ENCODE results near the gene GPR157. TPM values are rescaled to one million over a fixed set of nuclear protein-coding genes. Genes with fewer than 3 reads are reported as not detected.

The GPR157 gene
- total RNA-seq, 1 donor from 2014 or later: 7.7 TPM

DNA sequence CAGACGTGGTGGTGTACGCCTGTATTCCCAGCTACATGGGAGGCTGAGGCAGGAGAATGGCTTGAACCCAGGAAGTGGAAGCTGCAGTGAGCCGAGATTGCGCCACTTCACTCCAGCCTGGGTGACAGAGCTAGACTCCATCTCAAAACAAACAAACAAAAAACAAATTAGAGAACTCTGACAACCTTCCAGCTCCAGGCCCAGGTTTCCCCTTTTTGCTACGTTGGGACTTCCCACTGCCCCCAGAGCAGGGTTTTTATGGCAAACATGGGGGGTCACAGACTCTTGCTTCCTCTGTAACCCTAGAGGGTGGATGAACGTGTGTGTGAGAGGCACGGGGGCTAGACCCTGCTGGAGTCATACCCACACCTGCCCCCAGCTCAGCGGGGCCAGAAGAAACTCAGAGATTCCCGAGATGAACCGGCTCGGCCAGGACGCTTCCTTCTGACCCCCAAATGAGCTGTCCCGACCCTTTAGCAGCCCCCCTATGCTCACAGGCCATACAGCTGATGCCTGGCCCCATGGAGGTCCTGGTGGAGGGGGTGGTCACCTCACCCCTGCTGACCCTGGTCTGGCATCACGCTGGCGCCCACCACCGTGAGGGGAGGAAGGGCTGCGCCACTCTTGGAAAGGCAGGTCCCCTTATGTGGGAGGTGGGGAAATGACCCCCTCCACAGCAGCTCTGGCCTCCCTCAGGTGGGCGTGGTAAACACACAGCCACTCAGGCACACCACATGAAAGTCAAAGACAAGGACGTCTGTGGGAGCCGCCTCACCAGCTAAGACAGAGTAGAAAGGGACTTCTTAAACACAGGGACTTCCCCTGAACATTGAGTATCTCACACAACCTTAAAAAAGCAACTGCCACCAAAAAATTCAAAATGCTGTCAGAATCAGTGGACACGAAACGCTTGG is 7.1 kb downstream of the GPR157 start:
- intact Hi-C loops (cut with micrococcal nuclease): no loop called here
- Mint-ChIP-seq H3K27me3 (ENCODE audit: low read depth) (peaks cover 4% of the 10 kb centered on the region), H3K4me1 (ENCODE audit: low read depth) (peaks cover 25% of the 10 kb centered on the region), H3K9me3 (no peaks in the 10 kb centered on the region), H3K4me3 (ENCODE audit: low read depth) (no peak overlapping the region), H3K27ac (peak overlapping the region; percentile 51), H3K36me3 (ENCODE audit: low read depth) (no peaks in the 10 kb centered on the region)
- DNase-seq (ENCODE audit: low spot score): peak; percentile 42

DNA sequence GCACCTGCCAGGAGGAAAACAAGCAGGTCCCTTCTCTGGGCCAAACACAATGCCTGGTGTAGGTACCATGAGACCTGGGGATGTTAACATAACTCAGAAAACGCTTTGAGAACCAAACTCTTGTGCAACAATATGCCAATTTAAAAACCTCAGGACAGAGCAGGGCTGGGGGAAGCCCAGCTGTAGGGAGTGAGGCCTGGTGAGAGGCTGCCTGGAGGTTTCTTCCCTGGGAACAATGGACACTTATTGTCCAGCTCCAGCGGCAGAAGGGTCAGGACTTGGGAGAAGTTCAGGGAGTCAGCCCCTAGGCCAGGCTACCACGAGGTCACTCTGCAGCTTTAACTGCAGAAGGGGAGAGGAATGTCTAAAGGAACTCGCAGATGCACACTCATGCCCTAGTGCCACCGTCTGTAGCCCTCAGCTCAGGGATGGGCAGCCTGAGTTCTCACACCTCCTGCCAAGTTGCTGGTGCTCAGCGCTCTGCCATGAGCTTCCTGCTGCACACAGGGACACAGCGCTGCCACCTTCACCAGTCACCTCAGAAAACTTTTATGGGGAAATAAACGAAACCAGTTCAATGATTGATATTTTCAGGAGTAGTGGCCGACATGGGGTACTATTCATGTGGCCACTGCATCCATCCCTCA is 8.5 kb downstream of the GPR157 start:
- peaks cover 4% of the 10 kb centered on the region for H3K27me3 Mint-ChIP-seq (ENCODE audit: low read depth)
- intact Hi-C loops (cut with micrococcal nuclease): no loop called here
- H3K27ac Mint-ChIP-seq: no peak overlapping the region
- no peaks in the 10 kb centered on the region for H3K36me3 Mint-ChIP-seq (ENCODE audit: low read depth)
- peaks cover 21% of the 10 kb centered on the region for H3K4me1 Mint-ChIP-seq (ENCODE audit: low read depth)
- DNase-seq (ENCODE audit: low spot score): no peak
- no peak overlapping the region for H3K4me3 Mint-ChIP-seq (ENCODE audit: low read depth)
- no peaks in the 10 kb centered on the region for H3K9me3 Mint-ChIP-seq

DNA sequence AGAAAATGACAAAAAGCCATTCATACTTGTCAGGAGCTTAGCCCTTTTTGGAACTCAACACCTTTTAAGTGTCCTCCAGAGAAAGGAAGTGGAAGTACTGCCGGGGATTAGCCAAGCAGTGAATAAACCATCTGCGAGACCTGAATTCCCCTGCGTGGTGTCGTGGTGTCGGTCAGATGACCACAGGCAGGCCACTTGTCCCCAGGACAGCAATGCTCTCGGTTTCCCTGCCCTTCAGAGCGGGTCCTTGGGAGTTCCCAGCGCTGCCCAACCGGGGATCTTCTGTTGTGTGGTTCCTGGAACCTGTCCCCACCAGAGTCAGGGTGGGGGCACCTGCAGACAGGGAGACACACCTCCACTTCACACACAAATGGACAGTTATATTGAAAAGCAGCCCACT is 9.2 kb downstream of the GPR157 start:
- H3K4me1 Mint-ChIP-seq (ENCODE audit: low read depth): peaks cover 17% of the 10 kb centered on the region
- intact Hi-C loops (cut with micrococcal nuclease): no loop called here

DNA sequence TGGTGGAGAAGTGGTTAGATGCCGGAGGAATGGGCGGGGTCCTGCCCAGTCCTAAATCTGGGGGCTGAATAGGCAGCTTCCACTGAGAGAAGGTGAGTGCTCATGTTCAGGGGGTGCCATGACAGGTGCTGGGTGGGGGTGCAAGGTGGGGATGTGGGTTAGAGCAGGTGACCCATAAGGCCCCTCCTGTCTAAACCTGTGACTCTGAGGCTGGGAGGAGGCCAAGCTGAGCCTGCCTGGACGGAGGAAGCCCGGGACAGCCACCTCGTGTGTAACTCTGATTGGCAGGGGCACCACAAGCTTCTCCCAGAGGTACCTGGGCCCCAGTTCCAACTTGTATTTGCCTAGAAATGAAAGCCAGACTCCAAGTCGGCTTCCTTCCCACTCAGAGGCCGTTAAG is 10.7 kb downstream of the GPR157 start:
- peaks cover 14% of the 10 kb centered on the region for H3K4me1 Mint-ChIP-seq (ENCODE audit: low read depth)
- H3K9me3 Mint-ChIP-seq: no peaks in the 10 kb centered on the region
- no peaks in the 10 kb centered on the region for H3K36me3 Mint-ChIP-seq (ENCODE audit: low read depth)
- H3K27me3 Mint-ChIP-seq (ENCODE audit: low read depth): no peaks in the 10 kb centered on the region
- no peak for DNase-seq (ENCODE audit: low spot score)
- H3K4me3 Mint-ChIP-seq (ENCODE audit: low read depth): no peak overlapping the region
- no peak overlapping the region for H3K27ac Mint-ChIP-seq
- intact Hi-C loops (cut with micrococcal nuclease): no loop called here

More for the DNA sequence above, 9.2 kb downstream of the GPR157 start:
- Mint-ChIP-seq H3K4me3 (ENCODE audit: low read depth) (no peak overlapping the region), H3K27ac (no peak overlapping the region), H3K27me3 (ENCODE audit: low read depth) (peaks cover 2% of the 10 kb centered on the region), H3K36me3 (ENCODE audit: low read depth) (no peaks in the 10 kb centered on the region), H3K9me3 (no peaks in the 10 kb centered on the region)
- DNase-seq (ENCODE audit: low spot score): no peak

DNA sequence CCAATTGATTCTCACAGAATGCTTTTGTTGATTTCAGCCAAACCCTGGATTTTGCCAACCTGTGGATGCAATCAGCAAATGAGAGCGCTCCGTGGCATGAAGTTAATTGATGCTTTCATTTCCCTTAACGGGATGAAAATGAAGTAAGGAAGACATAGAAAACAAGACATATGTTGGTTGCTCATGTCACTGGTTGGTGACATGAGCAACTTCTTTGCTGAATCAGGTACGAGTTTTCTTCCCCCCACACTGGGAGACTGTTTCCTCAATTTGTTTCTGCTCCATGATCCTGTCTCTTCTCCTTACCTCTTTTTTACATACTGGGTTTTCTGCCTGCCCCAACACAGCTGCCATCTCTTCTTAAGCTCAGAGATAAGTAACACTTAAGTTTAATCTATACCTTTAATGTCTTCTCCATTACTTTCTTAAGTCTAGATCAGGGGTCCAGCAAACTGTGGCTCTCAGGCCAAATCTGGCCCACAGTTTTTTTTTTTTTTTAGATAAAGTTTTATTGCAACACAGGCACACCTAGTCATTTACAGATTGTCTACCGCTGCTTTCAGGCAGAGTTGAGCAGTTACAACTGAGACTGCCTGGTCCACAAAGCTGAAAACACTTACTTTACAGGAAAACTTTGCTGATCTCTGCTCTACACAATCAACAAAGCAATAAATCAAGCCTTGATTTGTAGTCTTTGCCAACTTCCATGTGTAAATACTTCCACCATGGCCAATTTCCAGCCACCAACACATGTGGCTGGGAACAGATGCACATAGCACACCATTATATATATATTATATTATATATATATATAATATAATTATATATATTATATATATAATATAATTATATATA is 13.3 kb downstream of the GPR157 start:
- Mint-ChIP-seq H3K27ac (no peak overlapping the region), H3K27me3 (ENCODE audit: low read depth) (no peaks in the 10 kb centered on the region), H3K4me3 (ENCODE audit: low read depth) (no peak overlapping the region), H3K9me3 (no peaks in the 10 kb centered on the region), H3K4me1 (ENCODE audit: low read depth) (peaks cover 14% of the 10 kb centered on the region), H3K36me3 (ENCODE audit: low read depth) (no peaks in the 10 kb centered on the region)
- intact Hi-C loops (cut with micrococcal nuclease): no loop called here
- no peak for DNase-seq (ENCODE audit: low spot score)

DNA sequence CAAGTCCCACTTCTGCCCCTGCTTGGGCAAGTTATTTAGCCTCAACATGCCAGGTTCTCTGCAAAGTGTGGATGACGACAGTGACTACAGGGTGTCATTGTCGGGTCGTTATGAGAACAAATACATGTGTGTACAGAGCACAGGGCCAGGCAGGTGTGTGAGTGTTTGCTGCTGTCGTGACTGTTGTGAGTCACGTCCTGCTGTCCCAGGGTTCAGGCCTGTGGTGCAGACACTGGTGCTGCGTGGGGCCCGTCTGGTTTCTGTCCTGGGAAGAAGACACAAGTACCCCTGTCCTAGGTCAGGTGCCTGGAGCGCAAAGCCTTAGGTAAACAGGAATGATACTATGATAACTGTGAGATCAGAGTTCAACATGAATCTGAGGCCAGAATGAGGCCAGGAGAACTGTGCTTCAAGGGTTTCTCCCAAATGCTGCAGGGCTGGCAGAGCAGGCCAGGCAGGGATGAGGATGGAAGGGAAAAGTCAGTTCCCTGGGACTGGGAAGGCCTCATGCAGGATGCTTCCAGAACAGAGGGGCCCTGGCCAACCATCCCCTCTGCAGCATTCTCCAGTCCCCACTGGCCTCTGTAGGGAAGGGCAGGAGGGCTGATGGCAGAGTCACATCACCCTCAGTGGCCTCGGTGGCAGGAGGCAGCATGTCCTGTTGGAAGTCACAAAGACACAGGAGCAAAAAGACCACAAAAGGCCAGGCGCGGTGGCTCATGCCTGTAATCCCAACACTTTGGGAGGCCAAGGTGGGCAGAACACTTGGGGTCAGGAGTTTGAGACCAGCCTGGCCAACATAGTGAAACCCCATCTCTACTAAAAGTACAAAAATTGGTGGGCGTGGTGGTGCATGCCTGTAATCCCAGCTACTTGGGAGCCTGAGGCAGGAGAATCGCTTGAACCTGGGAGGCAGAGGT is 15.7 kb downstream of the GPR157 start:
- H3K36me3 Mint-ChIP-seq (ENCODE audit: low read depth): no peaks in the 10 kb centered on the region

DNA sequence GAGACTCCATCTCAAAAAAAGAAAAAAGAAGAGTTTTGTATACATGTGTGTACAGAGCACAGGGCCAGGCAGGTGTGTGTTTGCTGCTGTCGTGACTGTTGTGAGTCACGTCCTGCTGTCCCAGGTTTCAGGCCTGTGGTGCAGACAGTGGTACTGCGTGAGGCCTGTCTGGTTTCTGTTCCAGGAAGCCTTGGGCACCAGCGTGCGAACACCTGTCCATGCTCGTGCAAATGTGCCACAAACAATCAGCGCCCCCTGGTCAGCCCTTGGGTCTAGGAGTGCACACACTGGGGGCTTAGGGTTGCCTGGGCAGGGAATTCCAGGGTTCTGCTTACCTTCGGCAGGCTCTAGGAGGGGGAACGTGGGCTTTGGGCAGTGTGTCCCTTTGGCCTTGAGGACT is 16.9 kb downstream of the GPR157 start:
- Mint-ChIP-seq H3K27me3 (ENCODE audit: low read depth) (no peaks in the 10 kb centered on the region), H3K27ac (no peak overlapping the region), H3K4me1 (ENCODE audit: low read depth) (peaks cover 14% of the 10 kb centered on the region), H3K9me3 (no peaks in the 10 kb centered on the region), H3K4me3 (ENCODE audit: low read depth) (no peak overlapping the region), H3K36me3 (ENCODE audit: low read depth) (no peaks in the 10 kb centered on the region)
- DNase-seq (ENCODE audit: low spot score): no peak
- intact Hi-C loops (cut with micrococcal nuclease): loop anchor here (5.0 kb wide), 2 partner anchors 140 to 380 kb away; no protein-coding TSS in a partner anchor

More for the DNA sequence above, 15.7 kb downstream of the GPR157 start:
- no peak overlapping the region for H3K4me3 Mint-ChIP-seq (ENCODE audit: low read depth)
- intact Hi-C loops (cut with micrococcal nuclease): loop anchor here (5.0 kb wide), 2 partner anchors 139 to 379 kb away; no protein-coding TSS in a partner anchor
- no peak for DNase-seq (ENCODE audit: low spot score)
- H3K27me3 Mint-ChIP-seq (ENCODE audit: low read depth): no peaks in the 10 kb centered on the region
- H3K9me3 Mint-ChIP-seq: no peaks in the 10 kb centered on the region
- H3K4me1 Mint-ChIP-seq (ENCODE audit: low read depth): peaks cover 14% of the 10 kb centered on the region
- H3K27ac Mint-ChIP-seq: no peak overlapping the region

DNA sequence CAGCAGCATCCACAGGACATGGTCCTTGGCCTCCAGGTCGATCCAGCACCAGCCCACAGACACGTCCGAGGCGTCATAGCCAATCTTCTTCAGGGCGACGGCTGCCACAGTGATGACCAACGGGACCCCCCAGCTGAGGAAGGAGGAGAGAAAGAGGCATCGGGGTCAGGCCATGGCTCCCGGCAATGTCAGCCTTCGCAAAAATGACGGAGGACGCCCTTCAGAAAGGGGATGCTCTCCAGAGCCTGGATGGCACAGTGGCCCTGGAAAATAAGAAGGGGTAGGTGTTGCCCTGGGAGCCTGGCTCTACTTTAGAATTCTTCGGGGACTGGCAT is 17.6 kb downstream of the GPR157 start:
- H3K27ac Mint-ChIP-seq: no peak overlapping the region
- H3K4me3 Mint-ChIP-seq (ENCODE audit: low read depth): no peak overlapping the region
- intact Hi-C loops (cut with micrococcal nuclease): loop anchor here (5.0 kb wide), 2 partner anchors 141 to 381 kb away; no protein-coding TSS in a partner anchor
- DNase-seq (ENCODE audit: low spot score): no peak
- H3K4me1 Mint-ChIP-seq (ENCODE audit: low read depth): peaks cover 14% of the 10 kb centered on the region
- no peaks in the 10 kb centered on the region for H3K27me3 Mint-ChIP-seq (ENCODE audit: low read depth)
- no peaks in the 10 kb centered on the region for H3K9me3 Mint-ChIP-seq
- no peaks in the 10 kb centered on the region for H3K36me3 Mint-ChIP-seq (ENCODE audit: low read depth)

DNA sequence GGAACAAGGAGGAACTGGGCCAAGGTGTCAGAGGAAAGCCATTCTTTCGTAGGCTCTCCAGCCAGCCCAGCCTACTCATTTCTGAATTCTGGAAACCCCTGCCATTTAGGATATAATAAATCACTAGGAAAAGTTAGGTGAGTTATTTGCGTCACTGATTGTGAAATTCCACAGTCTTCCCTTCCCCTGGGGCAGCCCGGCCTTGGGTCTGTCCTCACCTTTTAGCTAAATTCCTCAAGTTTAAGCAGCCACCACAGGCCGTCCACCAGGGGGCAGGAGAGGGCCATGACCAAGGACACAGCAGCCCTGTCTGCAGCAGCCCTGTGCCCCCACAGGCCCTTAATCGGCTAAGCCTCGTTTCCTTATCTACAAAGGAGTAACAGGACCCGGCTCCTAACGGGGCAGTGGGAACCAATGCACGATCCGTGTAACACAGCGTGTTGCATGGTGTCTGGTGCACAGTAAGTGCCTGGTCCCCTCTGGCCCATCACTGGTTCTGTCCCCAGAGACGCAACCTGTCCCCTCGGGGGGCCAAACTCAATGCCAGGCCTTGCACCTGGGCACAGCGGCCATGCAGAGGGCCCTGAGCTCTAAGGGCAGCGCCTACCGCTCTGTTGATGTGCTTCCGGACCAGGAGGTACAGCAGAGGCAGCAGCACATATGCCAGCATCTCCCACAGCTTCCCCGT is 18.1 kb downstream of the GPR157 start:
- no peaks in the 10 kb centered on the region for H3K27me3 Mint-ChIP-seq (ENCODE audit: low read depth)
- H3K36me3 Mint-ChIP-seq (ENCODE audit: low read depth): no peaks in the 10 kb centered on the region
- intact Hi-C loops (cut with micrococcal nuclease): loop anchor here (1.0 to 5.0 kb wide), 3 partner anchors 85 to 381 kb away; no protein-coding TSS in a partner anchor
- no peak overlapping the region for H3K27ac Mint-ChIP-seq
- peaks cover 14% of the 10 kb centered on the region for H3K4me1 Mint-ChIP-seq (ENCODE audit: low read depth)
- H3K9me3 Mint-ChIP-seq: no peaks in the 10 kb centered on the region
- no peak overlapping the region for H3K4me3 Mint-ChIP-seq (ENCODE audit: low read depth)
- DNase-seq (ENCODE audit: low spot score): peak; percentile 70

DNA sequence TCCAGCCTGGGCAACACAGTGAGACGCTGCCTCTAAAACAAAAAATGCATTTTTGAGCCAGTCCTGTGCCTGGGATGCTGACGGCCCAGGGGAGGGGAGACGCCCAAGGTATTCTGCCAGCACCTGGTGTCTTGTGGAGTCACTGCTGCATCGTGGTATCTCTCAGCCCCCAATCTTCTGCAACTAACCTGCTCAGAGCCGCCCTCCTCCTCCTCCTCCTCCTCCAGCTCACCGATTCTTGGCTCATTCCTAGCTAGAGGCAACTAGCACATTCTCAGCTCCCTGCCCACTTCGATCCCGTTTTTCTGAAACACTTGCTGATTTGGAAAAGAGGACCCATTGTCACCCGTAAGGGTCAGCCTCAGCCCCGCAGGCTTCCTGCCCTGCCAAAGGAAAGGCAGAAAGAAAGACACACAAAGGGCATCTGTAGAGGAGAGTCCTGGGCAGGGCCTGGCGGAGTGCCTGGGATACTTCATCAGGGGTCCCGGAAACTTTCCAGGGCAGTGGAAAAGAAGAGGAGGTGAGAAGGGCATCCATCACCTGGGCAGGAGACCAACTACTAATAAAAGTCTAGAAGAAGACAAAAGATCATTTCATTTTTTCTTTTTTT is 20.7 kb downstream of the GPR157 start:
- no peak overlapping the region for H3K27ac Mint-ChIP-seq
- intact Hi-C loops (cut with micrococcal nuclease): loop anchor here (10.0 kb wide), 1 partner anchor 183 kb away; no protein-coding TSS in a partner anchor
- no peaks in the 10 kb centered on the region for H3K36me3 Mint-ChIP-seq (ENCODE audit: low read depth)
- DNase-seq (ENCODE audit: low spot score): no peak
- no peaks in the 10 kb centered on the region for H3K27me3 Mint-ChIP-seq (ENCODE audit: low read depth)
- no peaks in the 10 kb centered on the region for H3K9me3 Mint-ChIP-seq
- H3K4me1 Mint-ChIP-seq (ENCODE audit: low read depth): peaks cover 14% of the 10 kb centered on the region
- H3K4me3 Mint-ChIP-seq (ENCODE audit: low read depth): no peak overlapping the region

DNA sequence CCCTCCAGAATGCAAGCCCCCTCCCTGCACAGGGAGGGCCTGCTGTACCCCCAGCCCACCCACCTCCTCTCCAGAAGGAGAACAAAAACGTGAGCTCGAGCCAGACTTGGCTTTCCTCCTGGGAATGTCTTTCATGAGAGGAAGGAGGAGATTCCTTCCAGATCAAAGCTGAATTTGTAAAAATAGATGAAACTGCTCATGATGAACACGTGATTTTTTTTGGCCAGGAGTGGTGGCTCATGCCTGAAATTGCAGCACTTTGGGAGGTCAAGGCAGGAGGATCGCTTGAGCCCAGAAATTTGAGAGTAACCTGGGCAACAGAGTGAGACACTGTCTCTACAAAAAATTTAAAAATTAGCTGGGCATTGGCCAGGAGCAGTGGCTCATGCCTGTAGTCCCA is 21.8 kb downstream of the GPR157 start:
- H3K4me1 Mint-ChIP-seq (ENCODE audit: low read depth): peaks cover 14% of the 10 kb centered on the region
- no peak overlapping the region for H3K27ac Mint-ChIP-seq
- no peak for DNase-seq (ENCODE audit: low spot score)
- no peaks in the 10 kb centered on the region for H3K36me3 Mint-ChIP-seq (ENCODE audit: low read depth)
- H3K9me3 Mint-ChIP-seq: no peaks in the 10 kb centered on the region
- intact Hi-C loops (cut with micrococcal nuclease): loop anchor here (10.0 kb wide), 1 partner anchor 182 kb away; no protein-coding TSS in a partner anchor
- no peak overlapping the region for H3K4me3 Mint-ChIP-seq (ENCODE audit: low read depth)
- no peaks in the 10 kb centered on the region for H3K27me3 Mint-ChIP-seq (ENCODE audit: low read depth)

Measured in activated T-helper 2 cell treated with anti-CD3 and anti-CD28 coated beads, Interferon-gamma antibody, Interleukin-2, Interleukin-4, amounts not matched to agents 10 μg/mL and 5 μg/mL and 100 μg/mL, durations not matched to agents 14 hours and 24 hours and 36 hours (primary cell).